K562 (cell line): ENCODE measurements around the gene CRKL. TPM values are rescaled to one million over a fixed set of nuclear protein-coding genes. Genes with fewer than 3 reads are reported as not detected.

Experiments used
- ATAC-seq: fragments of 200-7000 bp; cut with Tn5 transposase; 3 replicates; pipeline ENCODE4 v1.9.1; 2020; ENCODE audit warnings: moderate library complexity
- BruUV-seq: library from RNA; stranded (reverse); fragments of 400-500 nt; replicated peaks from 2 replicates; lab custom pipeline; 2021; lab: Mats Ljungman, UMichigan
- CTCF ChIA-PET: fragments of 300-600 bp; formaldehyde crosslinking; extraction: SDS; loops from one replicate; lab custom pipeline; 2021; ENCODE audit warnings: low intra/inter-chr PET ratio; lab: Yijun Ruan, JAX
- POLR2A ChIA-PET: fragments of 300-600, 350-650 bp; sonication (Branson Sonifier 250); formaldehyde crosslinking; extraction: SDS; loops from one replicate; lab custom pipeline; 2021; ENCODE audit warnings: antibody characterized with exemption, inconsistent platforms; lab: Yijun Ruan, JAX
- DNase-seq, 4 experiments: peaks; one replicate each; pipeline versions ENCODE4 v3.0.0 to v3.0.0-alpha.2; 2011 to 2018; ENCODE audit warnings: low spot score in 3 of 4, mixed read lengths in 3 of 4; ENCODE audit errors: extremely low read depth in 1 of 4
- FAIRE-seq: peaks from 2 replicates; lab custom pipeline; 2011; peaks lifted over from hg19 to GRCh38; lab: Jason Lieb, UNC
- H2AFZ ChIP-seq: 2 replicates; pipeline ENCODE4 v1.6.0; 2011; ENCODE audit warnings: low read depth, low read length, control low read depth, inconsistent platforms
- H3K27ac ChIP-seq: fragments of 200-600 bp; 3 replicates; pipeline ENCODE4 v1.8.0; 2011; ENCODE audit warnings: low read depth, mild to moderate bottlenecking, control low read depth, inconsistent platforms, low read length, moderate library complexity, mixed read lengths; ENCODE audit errors: extremely low read depth
- H3K27me3 ChIP-seq, 2 experiments: fragments of 300-600 bp in 1 of 2; 2 replicates in 1 of 2; 3 replicates in 1 of 2; pipeline versions ENCODE4 v1.6.0 to v1.8.0; 2011; ENCODE audit warnings: inconsistent platforms in 2 of 2, low read length in 2 of 2, mild to moderate bottlenecking in 1 of 2, mixed read lengths in 1 of 2, moderate library complexity in 1 of 2; ENCODE audit not compliant: control insufficient read depth in 2 of 2, insufficient read depth in 2 of 2
- H3K36me3 ChIP-seq: fragments of 300-600 bp; 3 replicates; pipeline ENCODE4 v1.8.0; 2011; ENCODE audit warnings: mild to moderate bottlenecking, low read length, inconsistent platforms; ENCODE audit not compliant: control insufficient read depth, insufficient read depth
- H3K4me1 ChIP-seq, 2 experiments: fragments of 200-600 bp in 1 of 2; replicated peaks in 1 of 2; 2 replicates in 1 of 2; 3 replicates in 1 of 2; pipeline versions ENCODE4 v1.5.1 to v1.8.0; 2011; ENCODE audit warnings: inconsistent platforms in 2 of 2, low read length in 2 of 2, mild to moderate bottlenecking in 1 of 2, mixed read lengths in 1 of 2, moderate library complexity in 1 of 2; ENCODE audit not compliant: control insufficient read depth in 2 of 2, insufficient read depth in 2 of 2
- H3K4me2 ChIP-seq: 2 replicates; pipeline ENCODE4 v1.6.1; 2011; ENCODE audit warnings: low read length, control low read depth, inconsistent platforms, mixed read lengths; ENCODE audit not compliant: insufficient read depth
- H3K4me3 ChIP-seq: fragments of 200-600 bp; sonication (generic), shearing (Covaris generic); 2 replicates; pipeline ENCODE4 v1.5.1; 2016; ENCODE audit warnings: control low read depth, inconsistent platforms
- H3K79me2 ChIP-seq: fragments of 200-600 bp; 3 replicates; pipeline ENCODE4 v1.8.0; 2011; ENCODE audit warnings: low read length, inconsistent platforms; ENCODE audit not compliant: control insufficient read depth, insufficient read depth
- H3K9ac ChIP-seq, 2 experiments: 2 replicates each; pipeline versions ENCODE4 v1.6.0 to v1.6.1; 2011; ENCODE audit warnings: low read depth in 2 of 2, low read length in 2 of 2, control low read depth in 1 of 2, inconsistent platforms in 1 of 2, mild to moderate bottlenecking in 1 of 2, mixed read lengths in 1 of 2; ENCODE audit not compliant: insufficient read depth in 1 of 2
- H3K9me1 ChIP-seq: one replicate; pipeline ENCODE4 v1.6.0; 2011; ENCODE audit warnings: inconsistent platforms, mild to moderate bottlenecking, low read length, moderate library complexity; ENCODE audit not compliant: control insufficient read depth, insufficient read depth
- H3K9me3 ChIP-seq: replicated peaks from 2 replicates; pipeline ENCODE4 v1.5.1; 2011; ENCODE audit warnings: low read depth, low read length, inconsistent platforms; ENCODE audit not compliant: control insufficient read depth, insufficient read depth
- H4K20me1 ChIP-seq: replicated peaks from 2 replicates; pipeline ENCODE4 v1.6.1; 2011; ENCODE audit warnings: low read length, inconsistent platforms, mixed read lengths; ENCODE audit not compliant: control insufficient read depth, insufficient read depth
- EWSR1 ChIP-seq: fragments of 450-650 bp; IDR thresholded peaks from 2 replicates; pipeline ENCODE4 v1.6.1; 2018; ENCODE audit warnings: borderline replicate concordance, mild to moderate bottlenecking, low read depth, moderate library complexity; ENCODE audit not compliant: partially characterized antibody
- GATAD2A ChIP-seq: fragments of 450-650 bp; IDR thresholded peaks from 2 replicates; pipeline ENCODE4 v1.6.1; 2017
- HDGF ChIP-seq: fragments of 450-650 bp; IDR thresholded peaks from 2 replicates; pipeline ENCODE4 v1.6.1; 2016
- HNRNPLL ChIP-seq: fragments of 200-400 bp; formaldehyde crosslinking; IDR thresholded peaks from 2 replicates; pipeline ENCODE4 v1.6.1; 2017; ENCODE audit warnings: low read length, low read depth, mild to moderate bottlenecking; ENCODE audit not compliant: poor library complexity, severe bottlenecking
- KLF6 ChIP-seq: fragments of 250-450 bp; sonication (Bioruptor Pico); IDR thresholded peaks from 2 replicates; pipeline ENCODE4 v1.4.0; 2020; ENCODE audit warnings: mild to moderate bottlenecking, moderate library complexity, borderline replicate concordance
- PHF21A ChIP-seq: fragments of 450-650 bp; IDR thresholded peaks from 2 replicates; pipeline ENCODE4 v1.6.1; 2017; ENCODE audit warnings: low read depth, borderline replicate concordance
- POU5F1 ChIP-seq: fragments of 150-350 bp; IDR thresholded peaks from 2 replicates; pipeline ENCODE4 v1.6.1; 2014; ENCODE audit warnings: borderline replicate concordance, low read length, low read depth, mild to moderate bottlenecking; ENCODE audit not compliant: partially characterized antibody
- RBBP5 ChIP-seq: fragments of 200-600 bp; sonication (generic); IDR thresholded peaks from 2 replicates; pipeline ENCODE4 v1.6.1; 2012; ENCODE audit warnings: borderline replicate concordance, mild to moderate bottlenecking, low read length, control low read depth, inconsistent platforms; ENCODE audit not compliant: insufficient read depth, poor library complexity, severe bottlenecking
- SIRT6 ChIP-seq: IDR thresholded peaks from one replicate; pipeline ENCODE4 v1.6.1; 2012; ENCODE audit warnings: low read depth, mild to moderate bottlenecking, control low read depth, inconsistent platforms, low read length, moderate library complexity
- SNRNP70 ChIP-seq: fragments of 200-400 bp; formaldehyde crosslinking; optimal IDR thresholded peaks from 2 replicates; pipeline ENCODE3; 2017; ENCODE audit warnings: low read depth, low read length
- TAF1 ChIP-seq: IDR thresholded peaks from 2 replicates; pipeline ENCODE4 v1.6.1; 2011; ENCODE audit warnings: mild to moderate bottlenecking, low read length, moderate library complexity; ENCODE audit not compliant: insufficient read depth, control insufficient read depth, severe bottlenecking; ENCODE audit errors: extremely low read depth
- ZNF699 ChIP-seq: fragments of 250-450 bp; sonication (Bioruptor Pico); IDR thresholded peaks from 2 replicates; pipeline ENCODE4 v1.8.0; 2021; ENCODE audit warnings: mild to moderate bottlenecking, moderate library complexity; ENCODE audit not compliant: insufficient replicate concordance
- WGBS: fragments of 100-300 bp; shearing (Covaris generic); methylation state at CpG from one replicate; pipeline ENCODE4 v1.1.6; 2016; ENCODE audit warnings: low coverage, mixed read lengths; ENCODE audit not compliant: insufficient coverage; ENCODE audit errors: missing lambda C conversion rate; 5-methylcytosine and 5-hydroxymethylcytosine counted together
- in situ Hi-C: fragments of 300-500 bp; cut with MboI; formaldehyde crosslinking; loops from 4 replicates; pipeline ENCODE4 v1.15.0; 2018; ENCODE audit warnings: inconsistent platforms, mixed read lengths
- intact Hi-C: fragments of 100-400 bp; cut with micrococcal nuclease; formaldehyde crosslinking; loops from 2 replicates; pipeline ENCODE4 v1.14.2; 2022
- polyA plus RNA-seq, 8 experiments: library from polyadenylated mRNA; depleted of rRNA in 4 of 8; stranded (reverse) in 5 of 8; unstranded in 3 of 8; fragments of >200 nt; fragmentation: Nextera tagmentation in 2 of 8; fragmentation: Illumina TruSeq in 1 of 8; extraction: Ambion mirVana in 2 of 8; extraction: Trizol in 1 of 8; gene quantifications; 2 replicates each; pipeline versions ENCODE4 v1.2.1 to v1.2.3, GENCODE V29; 2011 to 2014; ENCODE audit warnings: inconsistent platforms in 1 of 8, missing spikeins in 1 of 8
- total RNA-seq, 7 experiments: library from RNA; depleted of rRNA in 6 of 7; stranded (reverse); fragments of >200 nt in 6 of 7; fragmentation: Illumina TruSeq in 2 of 7; extraction: Trizol in 2 of 7; gene quantifications; 2 replicates each; pipeline versions ENCODE4 v1.2.1 to v1.2.3, GENCODE V29; 2011 to 2021; ENCODE audit warnings: low replicate concordance in 1 of 7
- TF ChIP-seq, protein P1 (sequence below), 2 experiments: fragments of 450-650 bp in 1 of 2; sonication (generic) in 1 of 2; formaldehyde crosslinking in 1 of 2; IDR thresholded peaks; 2 replicates each; pipeline versions ENCODE4 v1.7.1 to v1.9.0; 2016 to 2022; ENCODE audit warnings: inconsistent platforms in 1 of 2, mild to moderate bottlenecking in 1 of 2, missing genetic modification reagents in 1 of 2

The CRKL gene
- total and polyA plus RNA-seq, 9 of the 15 experiments (the other 6 are each of a cell fraction or from before 2014, with no cell fraction given) = 100 to 263 (median 124) TPM

DNA sequence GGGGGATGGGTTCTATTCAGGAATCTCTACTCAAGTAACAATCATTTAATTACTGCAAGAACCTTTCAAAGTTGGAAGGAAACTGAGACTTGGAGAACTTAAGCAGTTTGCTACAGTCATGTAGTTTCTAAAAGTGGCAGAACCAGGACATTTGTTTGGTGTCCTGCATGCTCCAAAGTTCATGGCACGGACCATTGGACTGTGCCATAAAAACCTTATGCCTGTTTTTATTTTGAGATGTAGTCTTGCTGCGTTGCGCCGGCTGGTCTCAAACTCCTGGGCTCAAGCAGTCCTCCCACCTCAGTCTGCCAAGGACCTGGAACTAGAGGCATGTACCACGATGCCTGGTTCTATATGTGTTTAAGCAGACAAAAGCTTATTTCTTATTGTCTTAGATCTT, 31.2 kb downstream of the CRKL start:
- H3K4me1 ChIP-seq = peaks cover 4 to 13% of the 10 kb centered on the region in 2 experiments; a peak in 3 of 5 replicates
- FAIRE-seq = no peak
- TF ChIP-seq HDGF = no peak
- TF ChIP-seq SIRT6 = no peak
- peak; percentile 13 for TF ChIP-seq RBBP5
- peak; percentile 3 for TF ChIP-seq HNRNPLL
- TF ChIP-seq, protein P1, sequence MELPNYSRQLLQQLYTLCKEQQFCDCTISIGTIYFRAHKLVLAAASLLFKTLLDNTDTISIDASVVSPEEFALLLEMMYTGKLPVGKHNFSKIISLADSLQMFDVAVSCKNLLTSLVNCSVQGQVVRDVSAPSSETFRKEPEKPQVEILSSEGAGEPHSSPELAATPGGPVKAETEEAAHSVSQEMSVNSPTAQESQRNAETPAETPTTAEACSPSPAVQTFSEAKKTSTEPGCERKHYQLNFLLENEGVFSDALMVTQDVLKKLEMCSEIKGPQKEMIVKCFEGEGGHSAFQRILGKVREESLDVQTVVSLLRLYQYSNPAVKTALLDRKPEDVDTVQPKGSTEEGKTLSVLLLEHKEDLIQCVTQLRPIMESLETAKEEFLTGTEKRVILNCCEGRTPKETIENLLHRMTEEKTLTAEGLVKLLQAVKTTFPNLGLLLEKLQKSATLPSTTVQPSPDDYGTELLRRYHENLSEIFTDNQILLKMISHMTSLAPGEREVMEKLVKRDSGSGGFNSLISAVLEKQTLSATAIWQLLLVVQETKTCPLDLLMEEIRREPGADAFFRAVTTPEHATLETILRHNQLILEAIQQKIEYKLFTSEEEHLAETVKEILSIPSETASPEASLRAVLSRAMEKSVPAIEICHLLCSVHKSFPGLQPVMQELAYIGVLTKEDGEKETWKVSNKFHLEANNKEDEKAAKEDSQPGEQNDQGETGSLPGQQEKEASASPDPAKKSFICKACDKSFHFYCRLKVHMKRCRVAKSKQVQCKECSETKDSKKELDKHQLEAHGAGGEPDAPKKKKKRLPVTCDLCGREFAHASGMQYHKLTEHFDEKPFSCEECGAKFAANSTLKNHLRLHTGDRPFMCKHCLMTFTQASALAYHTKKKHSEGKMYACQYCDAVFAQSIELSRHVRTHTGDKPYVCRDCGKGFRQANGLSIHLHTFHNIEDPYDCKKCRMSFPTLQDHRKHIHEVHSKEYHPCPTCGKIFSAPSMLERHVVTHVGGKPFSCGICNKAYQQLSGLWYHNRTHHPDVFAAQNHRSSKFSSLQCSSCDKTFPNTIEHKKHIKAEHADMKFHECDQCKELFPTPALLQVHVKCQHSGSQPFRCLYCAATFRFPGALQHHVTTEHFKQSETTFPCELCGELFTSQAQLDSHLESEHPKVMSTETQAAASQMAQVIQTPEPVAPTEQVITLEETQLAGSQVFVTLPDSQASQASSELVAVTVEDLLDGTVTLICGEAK (IDR thresholded peaks at IDR 0.05) = no peak
- TF ChIP-seq, protein P1 (CRISPR knock-in tag; IDR thresholded peaks at IDR 0.05) = peak; percentile 24; the same call in 1 of the 2 replicates
- no peak for TF ChIP-seq TAF1
- no peak for TF ChIP-seq PHF21A
- TF ChIP-seq GATAD2A = no peak
- TF ChIP-seq KLF6 (CRISPR knock-in tag) = no peak
- TF ChIP-seq EWSR1 = no peak
- TF ChIP-seq ZNF699 (CRISPR knock-in tag) = no peak
- no peak for TF ChIP-seq POU5F1
- no peak for TF ChIP-seq SNRNP70

More for the DNA sequence above, 31.2 kb downstream of the CRKL start:
- peaks cover 96% of the 10 kb centered on the region for H4K20me1 ChIP-seq
- peaks cover 94% of the 10 kb centered on the region for H3K36me3 ChIP-seq
- H3K4me3 ChIP-seq = no peak overlapping the region
- H3K79me2 ChIP-seq = peaks cover 97% of the 10 kb centered on the region
- no TSS peak for BruUV-seq
- no peak overlapping the region for H2AFZ ChIP-seq
- ChIA-PET CTCF (interaction anchor here (0.7 kb wide), 1 partner anchor 144 kb away, joined by 4 read pairs; no protein-coding TSS in a partner anchor), POLR2A (interaction anchor here (1.9 to 64.4 kb wide), 3 partner anchors 10 to 30 kb away, joined by 6 to 1556 read pairs (median 177); partner anchors contain the start of genes AIFM3 and CRKL)
- no peak overlapping the region for H3K27ac ChIP-seq
- in situ Hi-C loops (no loop called here), intact Hi-C loops (no loop called here)
- DNase-seq (no peak), ATAC-seq (no peak)
- no peaks in the 10 kb centered on the region for H3K27me3 ChIP-seq
- no peaks in the 10 kb centered on the region for H3K9me3 ChIP-seq
- no peak overlapping the region for H3K9ac ChIP-seq
- 80% methylated on average over 5 of the region's 5 CpGs for WGBS
- no peak overlapping the region for H3K4me2 ChIP-seq
- peaks cover 24% of the 10 kb centered on the region for H3K9me1 ChIP-seq
